Osteoblast (primary cell): Measurements from ENCODE around the gene CCR5. TPM values are rescaled to one million over a fixed set of nuclear protein-coding genes. Genes with fewer than 3 reads are reported as not detected.

Experiments
- DNase-seq: peaks from one replicate; pipeline ENCODE4 v3.0.0; 2011; ENCODE audit warnings: low spot score, mixed read lengths; ENCODE audit not compliant: insufficient read length; ENCODE audit errors: missing footprints
- H2AFZ ChIP-seq: 2 replicates; pipeline ENCODE4 v1.6.0; 2011; ENCODE audit warnings: mild to moderate bottlenecking, low read length
- H3K27ac ChIP-seq: 2 replicates; pipeline ENCODE4 v1.5.1; 2011; ENCODE audit warnings: mild to moderate bottlenecking, low read depth, low read length, moderate library complexity
- H3K27me3 ChIP-seq: 2 replicates; pipeline ENCODE4 v1.6.0; 2012; ENCODE audit warnings: mild to moderate bottlenecking, control low read depth, inconsistent platforms, low read length, moderate library complexity; ENCODE audit not compliant: insufficient read depth
- H3K36me3 ChIP-seq: 2 replicates; pipeline ENCODE4 v1.5.1; 2011; ENCODE audit warnings: mild to moderate bottlenecking, low read length, control low read depth, moderate library complexity; ENCODE audit not compliant: insufficient read depth
- H3K4me1 ChIP-seq: 2 replicates; pipeline ENCODE4 v1.5.1; 2011; ENCODE audit warnings: mild to moderate bottlenecking, low read length, control low read depth, moderate library complexity; ENCODE audit not compliant: insufficient read depth
- H3K4me2 ChIP-seq: 2 replicates; pipeline ENCODE4 v1.6.0; 2011; ENCODE audit warnings: mild to moderate bottlenecking, low read length; ENCODE audit not compliant: insufficient read depth
- H3K4me3 ChIP-seq: fragments of 200-600 bp; sonication (generic); 3 replicates; pipeline ENCODE4 v1.5.1; 2012; ENCODE audit warnings: mild to moderate bottlenecking, low read length, inconsistent platforms; ENCODE audit not compliant: insufficient read depth
- H3K79me2 ChIP-seq: 2 replicates; pipeline ENCODE4 v1.6.0; 2012; ENCODE audit warnings: mild to moderate bottlenecking, low read length, control low read depth, inconsistent platforms; ENCODE audit not compliant: insufficient read depth
- H3K9me3 ChIP-seq: 2 replicates; pipeline ENCODE4 v1.5.1; 2011; ENCODE audit warnings: low read depth, low read length, control low read depth
- H4K20me1 ChIP-seq: 2 replicates; pipeline ENCODE4 v1.6.0; 2012; ENCODE audit warnings: mild to moderate bottlenecking, low read length, control low read depth; ENCODE audit not compliant: insufficient read depth
- CTCF ChIP-seq: IDR thresholded peaks from 2 replicates; pipeline ENCODE4 v1.5.1; 2011; ENCODE audit warnings: mild to moderate bottlenecking, low read depth, low read length, moderate library complexity; ENCODE audit errors: extremely low read depth
- total RNA-seq: library from RNA; depleted of rRNA; stranded (reverse); fragments of >200 nt; gene quantifications from 2 replicates; pipeline ENCODE4 v1.2.3, GENCODE V29; 2012

The CCR5 gene
- total RNA-seq, 1 donor: not detected

DNA sequence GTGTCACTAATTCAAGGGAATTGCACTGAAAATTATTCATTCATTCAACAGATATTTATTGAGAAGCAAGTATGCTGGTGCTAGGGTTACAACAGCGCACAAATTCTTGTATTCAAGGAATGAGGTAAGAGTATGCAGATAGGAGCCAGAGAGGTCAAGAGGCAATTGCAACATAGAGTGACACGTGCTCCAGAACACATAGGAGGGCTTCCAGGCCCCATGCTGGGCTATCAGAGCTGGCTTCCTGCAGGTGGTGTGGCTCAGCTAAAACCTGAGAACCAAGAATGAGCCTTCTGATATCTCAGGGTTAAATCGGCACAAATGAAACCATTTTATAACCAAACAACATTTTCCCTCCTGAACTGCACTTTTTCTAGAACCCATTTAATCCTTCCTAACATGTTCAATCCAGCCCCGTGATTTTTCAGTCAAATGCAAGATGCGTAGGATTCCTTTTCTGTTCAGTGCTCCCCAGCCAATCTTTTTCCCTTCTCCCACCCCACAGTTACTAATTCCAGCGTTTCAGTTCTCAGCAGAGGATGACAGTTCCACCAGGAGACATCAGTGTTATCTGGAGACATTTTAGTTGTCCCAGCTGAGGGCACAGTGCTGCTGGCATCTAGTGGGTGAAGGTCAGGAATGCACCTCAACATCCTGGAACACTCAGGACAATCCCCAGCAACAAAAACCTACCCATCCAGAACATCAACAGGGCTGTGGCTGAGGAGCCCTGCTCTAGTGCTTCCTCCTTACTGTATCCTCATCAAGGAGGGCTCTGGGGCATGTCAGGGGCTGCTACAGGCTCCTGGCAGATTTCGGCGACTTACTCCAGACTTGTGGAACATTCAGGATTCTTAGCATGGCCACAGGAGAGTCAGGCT, 23.0 kb downstream of the CCR5 start:
- H2AFZ ChIP-seq: no peak overlapping the region
- no peaks in the 10 kb centered on the region for H3K36me3 ChIP-seq
- H4K20me1 ChIP-seq: no peaks in the 10 kb centered on the region
- peaks cover 10% of the 10 kb centered on the region for H3K4me1 ChIP-seq
- peaks cover 8% of the 10 kb centered on the region for H3K27me3 ChIP-seq
- H3K4me2 ChIP-seq: no peak overlapping the region
- no peaks in the 10 kb centered on the region for H3K79me2 ChIP-seq
- TF ChIP-seq CTCF: no peak
- H3K9me3 ChIP-seq: no peaks in the 10 kb centered on the region
- no peak overlapping the region for H3K4me3 ChIP-seq
- H3K27ac ChIP-seq: no peak overlapping the region
- no peak for DNase-seq

DNA sequence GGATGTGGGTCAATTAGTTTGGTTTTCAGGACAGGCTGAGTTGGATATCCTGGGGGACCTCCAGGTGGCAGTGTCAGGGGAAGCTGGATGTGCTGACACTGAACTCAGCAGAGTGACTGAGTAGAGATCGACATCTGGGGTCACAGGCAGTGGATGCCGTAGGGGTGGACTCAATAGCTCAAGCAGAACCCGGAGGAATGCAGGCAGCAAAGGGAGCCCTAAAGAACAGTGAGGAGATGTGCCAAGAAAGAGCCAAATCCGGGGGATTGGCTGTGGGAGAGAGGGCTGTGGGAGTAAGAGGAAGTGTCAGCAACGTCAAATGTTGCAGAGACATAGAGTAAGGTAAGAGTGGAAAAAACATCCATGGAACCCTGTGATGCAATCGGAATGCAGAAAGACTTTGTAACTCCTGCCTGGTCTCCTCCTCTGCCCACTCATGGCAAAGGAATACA, 24.5 kb downstream of the CCR5 start:
- no peak for DNase-seq
- peaks cover 2% of the 10 kb centered on the region for H3K27me3 ChIP-seq
- peak overlapping the region; percentile 10 for H2AFZ ChIP-seq
- peaks cover 21% of the 10 kb centered on the region for H3K4me1 ChIP-seq
- H3K79me2 ChIP-seq: no peaks in the 10 kb centered on the region
- H3K4me2 ChIP-seq: no peak overlapping the region
- H3K27ac ChIP-seq: no peak overlapping the region
- no peaks in the 10 kb centered on the region for H3K9me3 ChIP-seq
- H4K20me1 ChIP-seq: no peaks in the 10 kb centered on the region
- H3K4me3 ChIP-seq: no peak overlapping the region
- no peak for TF ChIP-seq CTCF
- no peaks in the 10 kb centered on the region for H3K36me3 ChIP-seq

DNA sequence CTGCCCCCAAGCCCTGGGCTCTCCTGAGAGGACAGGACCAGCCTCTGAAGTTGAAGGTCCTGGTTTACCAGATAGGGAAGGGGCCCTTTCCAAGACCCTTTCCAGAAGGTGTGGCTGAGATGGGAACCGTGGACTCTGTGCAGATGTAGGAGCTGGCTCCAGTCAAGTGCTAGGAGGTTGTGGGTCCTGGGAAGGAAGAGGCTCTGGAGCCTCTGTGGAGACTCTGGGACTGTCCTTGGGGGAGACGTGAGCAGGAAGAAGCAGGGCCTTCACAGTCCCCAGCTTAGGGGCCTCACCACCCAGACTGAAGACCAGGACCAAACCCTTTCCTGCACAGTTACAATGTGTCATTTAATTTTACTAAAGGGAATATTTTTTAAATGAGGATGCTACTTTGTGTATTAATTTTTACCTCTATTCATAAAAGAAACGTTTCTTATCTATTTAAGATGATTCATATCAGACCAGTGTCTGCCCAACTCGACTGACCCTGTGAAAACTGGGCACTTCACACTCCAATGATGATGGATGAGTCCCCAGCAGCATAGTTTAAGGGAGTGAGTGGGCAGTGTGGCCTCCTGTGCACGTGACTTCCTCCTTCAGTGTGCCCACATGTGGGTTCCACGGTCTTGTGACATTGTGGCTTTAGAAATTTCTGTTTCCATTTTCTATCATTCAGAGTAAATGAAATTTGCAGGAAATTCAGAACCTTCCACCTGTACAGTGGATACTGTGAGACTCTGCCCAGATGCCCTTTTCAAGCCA, 25.2 kb downstream of the CCR5 start:
- Histone ChIP-seq H3K4me2 (no peak overlapping the region), H3K79me2 (no peaks in the 10 kb centered on the region), H3K4me3 (no peak overlapping the region), H2AFZ (no peak overlapping the region), H3K36me3 (no peaks in the 10 kb centered on the region), H3K4me1 (peaks cover 21% of the 10 kb centered on the region), H3K27me3 (peaks cover 2% of the 10 kb centered on the region), H4K20me1 (no peaks in the 10 kb centered on the region), H3K9me3 (no peaks in the 10 kb centered on the region), H3K27ac (no peak overlapping the region)
- DNase-seq: no peak
- TF ChIP-seq CTCF: no peak

GRCh38 chr3:46397111-46397510, 26.4 kb downstream of the CCR5 start:
- no peak for DNase-seq
- H3K27me3 ChIP-seq: peaks cover 2% of the 10 kb centered on the region

More at GRCh38 chr3:46397111-46397510, 26.4 kb downstream of the CCR5 start:
- Histone ChIP-seq H3K36me3 (no peaks in the 10 kb centered on the region), H3K79me2 (no peaks in the 10 kb centered on the region), H3K9me3 (no peaks in the 10 kb centered on the region), H3K4me2 (no peak overlapping the region), H3K4me3 (no peak overlapping the region), H4K20me1 (no peaks in the 10 kb centered on the region), H3K27ac (no peak overlapping the region), H3K4me1 (peaks cover 21% of the 10 kb centered on the region), H2AFZ (no peak overlapping the region)
- TF ChIP-seq CTCF: no peak
